Pons (tissue), 1 donor: Measurements from ENCODE around the gene FEM1C.
"Not testable (repeated sequence)": the region's sequence is repeated elsewhere in the genome, so short reads cannot be mapped to it uniquely, and the experiment has no call there.

Experiments
- DNase-seq: peaks from one replicate; pipeline ENCODE4 v3.0.0-alpha.2; 2016; ENCODE audit warnings: low spot score

The FEM1C gene

DNA sequence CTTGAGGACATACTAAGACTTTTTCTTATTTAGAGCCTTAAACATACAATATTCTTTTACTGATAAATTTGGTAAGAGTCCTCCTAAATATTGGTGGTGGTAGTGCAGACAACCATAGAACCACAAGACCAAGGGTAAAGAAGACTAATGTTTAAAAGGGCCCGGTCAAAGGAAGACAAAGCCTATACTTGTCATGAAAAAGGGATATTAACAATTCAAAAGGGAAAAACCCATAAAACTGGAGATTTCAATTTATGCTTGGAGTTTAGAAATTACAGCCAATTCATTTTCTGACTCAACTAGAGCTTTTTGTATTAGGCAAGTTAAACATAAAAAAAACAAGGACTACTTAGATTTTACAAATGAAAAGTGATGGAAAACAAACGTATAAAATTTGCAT, 24.4 kb downstream of the FEM1C start:
- DNase-seq: no peak

DNA sequence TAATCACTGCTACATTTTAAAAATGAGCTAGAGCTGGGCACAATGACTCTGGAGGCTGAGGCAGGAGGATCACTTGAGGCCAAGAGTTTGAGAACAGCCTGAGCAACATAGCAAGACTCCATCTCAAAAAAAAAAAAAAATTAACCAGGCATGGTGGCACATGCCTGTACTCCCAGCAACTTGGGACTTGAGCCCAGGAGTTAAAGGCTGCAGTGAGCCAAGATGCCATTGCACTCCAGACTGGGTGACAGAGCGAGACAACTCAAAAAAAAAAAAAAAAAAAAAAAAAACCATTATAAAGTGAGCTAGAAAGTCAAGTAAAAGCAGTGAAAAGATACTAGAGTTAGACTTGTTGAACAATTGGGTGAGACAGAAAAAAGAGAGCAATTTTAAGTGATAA, 28.2 kb downstream of the FEM1C start:
- DNase-seq: no peak

DNA sequence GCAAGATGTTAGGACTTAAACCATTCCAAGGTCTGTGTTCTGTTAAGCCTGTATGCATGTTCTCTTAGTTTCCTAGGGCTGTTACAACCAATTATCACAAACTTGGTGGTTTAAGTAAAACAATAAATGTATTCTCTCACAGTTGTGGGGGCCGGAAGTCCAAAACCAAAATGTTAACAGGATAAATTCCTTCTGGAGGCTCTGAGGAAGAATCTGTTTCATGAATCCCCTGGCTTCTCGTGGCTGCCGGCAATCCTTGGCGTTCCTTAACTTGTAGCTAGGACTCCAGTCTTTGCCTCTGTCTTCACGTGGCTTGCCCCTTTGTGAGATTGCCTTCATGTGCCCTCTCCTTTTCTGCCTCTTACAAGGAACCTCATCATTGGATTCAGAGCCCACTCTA, 30.4 kb downstream of the FEM1C start:
- no peak for DNase-seq

DNA sequence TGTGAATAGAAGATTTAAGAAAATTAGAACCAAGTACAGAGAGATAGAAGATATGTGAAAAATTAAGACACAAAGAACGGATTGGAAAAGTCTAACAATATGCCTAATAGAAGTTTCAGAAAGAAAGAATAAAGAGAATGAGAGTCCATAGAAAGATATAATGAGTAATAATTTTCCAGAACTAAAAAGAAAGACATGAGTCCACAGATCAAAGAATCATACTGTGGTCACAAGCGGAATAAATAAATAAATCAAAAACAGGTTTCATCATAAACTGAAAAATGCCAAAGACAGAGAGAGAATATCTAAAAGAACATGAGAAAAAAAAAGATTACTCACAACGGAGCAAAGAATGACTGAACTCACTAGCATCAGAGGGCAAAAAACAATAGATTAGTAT, 32.9 kb downstream of the FEM1C start:
- DNase-seq: no peak

DNA sequence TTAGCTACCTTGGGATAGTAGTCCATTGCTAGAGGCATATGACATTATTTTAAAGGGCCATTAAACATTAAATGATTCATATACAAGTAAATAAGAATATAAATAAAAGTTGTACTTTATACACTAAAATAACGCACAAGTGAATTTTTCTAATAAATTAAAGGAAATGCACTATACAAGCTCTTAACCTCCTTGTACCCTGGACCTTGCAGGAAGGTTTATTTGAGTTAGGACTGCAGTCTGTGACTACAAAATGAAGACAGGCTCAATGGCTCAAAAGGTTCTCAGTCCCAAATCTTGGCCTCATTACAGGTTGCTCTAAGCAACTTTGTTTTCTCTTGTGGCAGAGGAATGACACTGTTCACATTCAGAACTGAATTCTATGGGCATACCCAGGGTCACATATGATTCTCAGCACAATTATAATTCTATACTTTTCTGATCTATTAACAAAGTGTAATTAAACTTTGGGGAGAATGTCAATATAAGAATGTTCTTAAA, 34.4 kb downstream of the FEM1C start:
- peak; percentile 37 for DNase-seq

DNA sequence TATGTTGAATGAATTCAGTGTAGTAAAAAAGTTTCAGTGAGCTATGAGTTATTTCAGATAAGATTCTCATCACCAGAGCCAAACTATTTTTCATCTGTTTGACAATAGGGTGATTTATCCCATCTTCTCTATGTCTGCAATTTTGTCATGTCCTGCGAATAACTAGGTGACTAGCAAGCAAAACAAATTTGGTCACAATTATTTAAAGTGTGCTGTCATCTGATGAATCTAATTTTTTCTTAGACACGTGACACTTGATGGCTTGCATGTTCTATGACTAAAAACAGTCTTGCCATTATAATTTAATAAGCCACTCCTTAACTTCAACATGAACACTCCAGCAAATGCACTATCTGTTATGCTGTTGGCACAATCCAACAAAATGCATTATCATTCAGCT, 35.0 kb downstream of the FEM1C start:
- DNase-seq: no peak

DNA sequence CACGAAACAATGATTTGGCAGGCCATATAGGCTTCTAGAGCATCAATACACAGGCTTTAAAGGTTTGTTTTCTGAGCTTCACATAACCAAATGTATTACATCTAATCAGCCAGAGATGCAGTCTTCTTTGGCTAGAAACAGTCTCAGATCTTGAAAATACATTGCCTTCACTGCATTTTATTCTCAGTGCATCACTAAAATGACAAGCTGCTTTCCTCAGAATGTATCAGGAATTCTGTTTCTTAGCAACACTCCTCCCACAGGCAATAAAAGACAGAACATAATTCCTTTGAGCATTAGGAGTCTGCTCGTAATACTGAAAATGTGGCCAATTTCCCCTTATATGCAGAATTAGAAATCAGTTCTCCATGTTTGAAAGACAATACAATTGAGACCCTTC, 36.9 kb downstream of the FEM1C start:
- no peak for DNase-seq

DNA sequence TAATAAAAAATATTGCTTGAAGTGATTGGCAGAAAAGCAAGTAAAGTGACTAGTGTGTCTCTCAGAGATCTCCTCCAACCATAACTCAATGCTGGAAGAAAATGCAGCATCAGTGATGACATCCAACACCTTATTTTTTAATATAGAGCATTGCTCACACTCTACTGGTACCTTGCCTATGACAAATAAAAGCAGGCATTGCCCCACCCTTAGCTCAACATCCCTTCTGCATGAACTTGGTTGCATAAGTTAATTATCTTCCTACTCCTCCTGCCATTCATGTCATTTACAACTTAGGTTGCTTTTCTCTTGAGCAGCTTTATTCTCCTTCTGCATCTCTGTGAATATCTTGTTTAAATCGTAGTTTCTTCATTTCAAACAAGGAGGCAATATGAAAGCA, 41.2 kb downstream of the FEM1C start:
- DNase-seq: no peak

DNA sequence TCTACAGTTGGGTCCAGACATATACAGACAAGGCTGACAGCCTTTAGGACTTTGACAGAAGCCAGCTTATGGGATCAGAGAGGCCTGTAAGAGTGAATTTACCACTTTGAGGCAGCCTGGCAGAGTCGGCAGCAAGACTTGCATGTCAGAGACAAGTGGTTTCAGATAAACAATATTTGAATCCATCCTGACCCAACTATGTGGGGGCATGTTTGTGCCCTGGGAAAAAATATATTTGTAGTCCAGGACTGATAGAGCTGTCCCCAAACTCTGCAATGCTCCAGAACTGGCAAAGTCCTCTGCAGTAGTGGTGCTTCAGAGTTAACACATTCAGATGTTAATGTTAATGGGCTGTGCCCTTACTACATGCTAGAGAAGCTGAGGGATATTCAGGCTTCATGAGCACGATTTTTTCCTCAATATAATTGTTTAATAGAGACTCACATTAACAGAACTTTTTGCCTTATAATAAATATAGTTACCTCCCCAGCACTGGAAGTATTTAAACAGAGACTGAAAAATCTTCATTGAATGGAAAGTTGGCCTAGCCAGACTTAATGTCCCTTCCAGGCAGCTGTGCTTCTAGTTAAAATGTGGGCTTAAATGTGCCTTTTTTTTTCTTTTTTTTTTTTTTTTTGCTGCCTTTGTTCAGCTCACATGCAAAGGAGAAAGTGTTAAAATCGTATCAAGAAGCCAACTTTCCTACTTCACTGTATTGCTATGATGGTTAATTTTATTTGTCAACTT, 42.9 kb downstream of the FEM1C start:
- DNase-seq: no peak

DNA sequence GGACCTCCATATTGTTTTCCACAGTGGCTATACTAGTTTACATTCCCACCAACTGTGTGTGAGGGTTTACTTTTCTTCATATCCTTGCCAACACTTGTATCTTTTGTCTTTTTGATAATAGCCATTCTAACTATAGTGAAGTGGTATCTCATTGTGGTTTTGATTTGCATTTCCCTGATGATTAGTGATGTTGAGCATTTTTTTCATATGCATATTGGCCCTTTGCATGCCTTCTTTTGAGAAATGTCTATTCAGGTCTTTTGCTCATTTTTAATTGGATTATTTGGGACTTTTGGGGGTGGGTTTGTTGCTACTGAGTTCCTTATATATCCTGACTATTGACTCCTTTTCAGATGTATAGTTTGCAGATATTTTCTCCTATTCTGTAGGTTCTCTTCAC, 44.4 kb downstream of the FEM1C start:
- DNase-seq: no peak

DNA sequence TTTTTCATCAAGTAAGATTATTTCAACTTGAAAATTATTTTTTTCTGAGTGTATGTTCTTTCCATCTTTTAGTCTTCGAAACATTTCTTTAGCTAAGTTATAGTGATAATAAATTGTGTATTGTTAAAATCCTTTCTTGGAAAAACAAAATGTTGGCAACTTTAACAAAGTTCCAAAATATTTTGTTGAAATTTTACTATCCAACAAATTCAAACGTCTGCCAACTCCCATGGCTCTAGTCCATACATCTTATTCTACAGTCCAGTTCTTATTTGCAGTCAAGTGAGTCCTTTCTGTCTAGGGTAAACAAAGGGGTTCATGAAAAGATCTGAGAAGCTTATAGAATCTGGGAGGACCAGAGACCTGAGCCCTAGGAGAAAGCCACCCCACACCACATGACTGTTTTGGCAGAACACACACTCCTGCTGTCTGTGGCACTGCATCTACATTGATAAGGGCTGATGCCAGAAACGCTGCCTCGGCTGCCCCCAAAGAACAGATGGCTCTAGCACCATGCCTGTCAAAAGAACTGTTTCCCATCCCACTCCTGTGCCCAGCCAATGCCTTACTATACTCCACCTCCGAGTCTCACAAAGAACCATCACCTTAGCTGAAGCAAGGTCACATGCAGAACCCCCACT, 47.5 kb downstream of the FEM1C start:
- DNase-seq: no peak

DNA sequence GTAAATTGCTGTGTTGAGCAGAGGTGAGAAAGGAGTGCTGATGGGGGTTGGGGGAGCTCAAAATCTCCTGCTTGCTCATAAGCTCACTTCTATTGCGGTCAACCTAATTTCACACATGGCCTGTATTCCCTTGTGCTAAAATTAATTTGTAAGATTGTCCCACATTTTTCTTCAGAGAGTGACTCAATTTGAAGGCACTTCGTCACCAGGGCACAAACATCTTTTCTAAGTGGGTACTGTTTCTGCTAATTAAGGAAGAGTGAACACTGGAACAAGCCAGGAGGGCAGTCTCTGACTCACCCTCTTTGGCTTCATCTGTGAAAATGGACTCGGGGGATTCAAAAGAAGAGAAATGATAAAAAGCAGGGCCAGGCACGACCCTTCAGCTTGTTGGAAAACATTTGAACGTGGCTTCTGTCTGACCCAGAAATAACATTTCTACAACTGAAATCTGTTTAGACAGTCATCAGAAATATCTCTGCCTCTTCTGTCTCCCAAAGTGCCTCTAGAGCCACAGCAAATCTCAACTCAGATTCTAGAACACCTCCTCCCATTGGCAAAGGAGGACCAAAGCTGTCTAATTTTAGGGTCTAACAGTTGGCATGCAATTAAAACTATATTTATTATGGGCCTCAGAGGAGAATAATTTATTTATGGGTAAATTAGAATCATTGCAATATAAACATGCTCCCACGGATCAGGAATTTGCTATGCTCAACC, 49.8 kb downstream of the FEM1C start:
- no peak for DNase-seq

DNA sequence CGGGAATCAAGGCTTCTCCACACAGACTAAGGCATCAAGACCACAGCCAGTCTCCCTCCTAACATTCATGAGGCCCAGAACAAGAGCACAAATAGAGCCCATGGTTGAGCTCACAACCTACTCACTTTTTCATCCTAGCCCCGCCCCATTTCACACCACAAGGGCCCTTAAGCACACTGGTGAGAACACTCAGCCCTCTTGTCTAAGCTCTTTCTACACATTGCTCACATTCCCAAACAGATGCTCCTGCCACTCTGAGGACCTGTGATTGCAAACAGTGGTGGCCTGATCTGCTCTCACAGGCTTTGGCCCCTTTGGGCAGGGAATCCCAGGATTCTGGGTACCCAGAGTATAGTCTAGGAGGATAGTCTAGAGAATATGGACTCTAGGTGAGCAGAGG, 54.0 kb downstream of the FEM1C start:
- no peak for DNase-seq

DNA sequence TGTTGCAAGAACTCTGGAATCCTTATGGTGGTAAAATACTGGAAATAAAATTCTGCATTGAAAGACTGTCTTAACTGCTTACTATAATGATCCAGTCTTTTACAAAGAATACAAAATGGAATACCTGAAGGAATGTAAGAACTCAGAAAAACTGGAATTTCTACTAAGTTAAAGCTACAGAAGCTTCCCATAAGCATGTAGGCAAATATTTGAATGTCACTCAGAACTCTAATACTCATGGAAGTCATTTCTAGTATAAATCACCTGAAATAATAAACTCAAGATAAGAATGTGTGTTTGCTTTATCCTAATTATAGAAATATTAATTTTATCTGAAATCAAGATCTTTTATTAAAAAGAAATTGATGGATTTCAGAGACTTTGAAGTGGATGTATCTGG, 54.8 kb downstream of the FEM1C start:
- DNase-seq: no peak

DNA sequence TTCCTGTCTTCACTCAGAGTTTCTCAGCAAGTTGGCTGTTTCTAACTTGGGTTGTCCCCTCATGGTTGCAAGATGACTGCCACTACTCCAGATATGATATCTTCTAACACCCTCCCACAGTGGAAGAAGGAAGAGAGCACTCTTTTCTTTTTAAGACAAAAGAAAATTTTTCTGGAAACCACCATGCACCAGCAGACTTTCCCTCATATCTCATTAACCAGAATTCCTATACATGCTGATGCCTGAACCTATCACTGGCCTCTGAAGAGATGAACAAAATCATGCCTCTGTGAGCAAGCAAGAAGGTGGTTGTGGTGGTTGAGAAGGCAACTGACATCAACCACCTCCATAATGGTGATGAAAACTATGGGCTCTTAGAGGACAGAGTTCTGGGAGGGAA, 56.8 kb downstream of the FEM1C start:
- no peak for DNase-seq

DNA sequence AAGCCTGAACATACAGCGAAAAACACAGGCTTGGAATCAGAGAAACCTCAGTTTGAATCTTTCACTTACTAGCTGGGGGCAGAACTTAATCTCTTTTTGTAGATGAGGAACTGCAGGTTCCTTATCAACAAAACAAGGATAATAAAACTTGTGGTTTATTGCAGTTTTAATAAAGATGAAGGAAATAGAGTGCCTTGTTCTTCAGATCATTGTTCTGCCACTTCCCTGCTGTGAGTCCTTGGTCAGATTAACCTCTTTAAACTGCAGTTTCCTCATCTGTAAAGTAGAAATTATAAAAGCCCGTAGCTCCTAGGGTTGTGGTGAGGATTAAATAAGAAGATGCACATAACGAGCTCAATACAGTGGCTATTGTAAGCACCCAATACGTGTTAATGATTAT, 57.4 kb downstream of the FEM1C start:
- DNase-seq: no peak

DNA sequence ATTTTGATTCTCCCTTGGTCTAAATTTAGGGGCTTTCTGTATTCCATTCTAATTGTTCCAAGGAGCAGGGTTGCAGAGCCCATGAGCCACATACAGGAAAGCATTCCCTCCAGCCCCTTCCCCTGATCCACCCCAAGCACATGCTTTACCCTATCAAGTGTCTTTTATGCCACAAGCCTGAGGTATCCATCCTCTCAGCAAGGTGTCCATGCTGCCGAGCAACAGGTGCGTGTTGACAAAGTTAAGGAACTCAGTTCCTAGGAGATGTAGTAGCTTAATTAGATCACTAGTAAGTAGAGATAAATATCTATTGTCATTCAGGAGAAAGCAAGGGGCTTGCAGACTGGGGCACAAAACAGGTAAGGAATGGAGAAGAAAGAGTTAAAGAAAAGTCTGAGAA, 57.8 kb downstream of the FEM1C start:
- no peak for DNase-seq

DNA sequence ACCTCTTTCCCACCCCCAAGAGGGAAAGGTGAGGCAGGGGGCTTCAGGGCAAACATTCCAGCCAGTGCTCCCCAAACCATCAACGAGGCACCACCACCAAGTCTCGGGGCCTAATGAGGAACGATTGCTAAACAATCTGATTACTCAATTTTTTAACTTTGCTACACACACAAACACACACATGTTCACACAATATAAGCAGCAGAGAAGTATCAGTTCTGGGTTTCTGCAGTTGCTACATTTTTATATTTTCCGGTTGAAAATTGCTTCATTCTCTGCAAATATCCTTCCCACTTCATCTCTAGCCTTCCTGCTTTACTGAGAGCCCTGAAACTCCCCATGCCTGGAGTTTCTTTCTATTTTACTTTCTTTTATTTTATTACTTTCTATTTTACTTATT, 60.2 kb downstream of the FEM1C start:
- DNase-seq: no peak

DNA sequence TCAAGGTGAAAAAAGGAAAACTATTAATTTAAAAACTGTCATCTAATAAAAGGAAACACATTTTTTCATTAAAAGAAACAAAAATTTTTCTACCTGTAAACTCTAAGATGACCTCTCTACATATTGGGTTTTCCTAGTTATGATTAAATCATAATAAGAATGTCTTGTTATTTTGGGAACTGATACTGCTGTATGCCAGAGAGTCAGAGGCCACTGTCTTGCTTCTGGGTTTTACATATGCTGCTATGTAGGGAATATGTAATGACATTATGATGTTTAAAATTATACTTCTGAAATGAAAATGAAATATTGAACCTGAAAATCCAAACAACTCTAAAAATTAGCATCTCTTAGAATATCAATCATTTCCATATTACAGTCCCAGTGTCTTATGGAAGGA, 63.7 kb downstream of the FEM1C start:
- no peak for DNase-seq

DNA sequence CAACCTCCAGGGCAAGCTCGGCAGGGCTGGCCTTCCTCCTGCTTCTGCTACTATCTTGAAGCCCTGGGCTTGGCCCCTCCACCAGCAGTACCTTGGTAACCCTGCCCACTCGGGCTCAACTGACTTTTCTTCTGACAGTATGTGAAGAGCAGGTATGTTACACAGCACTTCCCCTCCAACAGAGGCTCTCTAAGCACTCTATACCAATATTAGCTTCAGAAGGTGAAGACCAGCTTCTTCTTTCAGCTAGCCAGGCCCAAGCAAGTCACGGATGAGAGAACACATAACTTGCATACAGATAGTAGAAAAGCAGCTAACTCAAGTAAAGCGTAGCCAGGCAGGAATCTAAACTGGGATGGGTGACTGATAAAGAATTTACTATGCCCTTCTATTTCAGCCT, 64.3 kb downstream of the FEM1C start:
- DNase-seq: no peak

DNA sequence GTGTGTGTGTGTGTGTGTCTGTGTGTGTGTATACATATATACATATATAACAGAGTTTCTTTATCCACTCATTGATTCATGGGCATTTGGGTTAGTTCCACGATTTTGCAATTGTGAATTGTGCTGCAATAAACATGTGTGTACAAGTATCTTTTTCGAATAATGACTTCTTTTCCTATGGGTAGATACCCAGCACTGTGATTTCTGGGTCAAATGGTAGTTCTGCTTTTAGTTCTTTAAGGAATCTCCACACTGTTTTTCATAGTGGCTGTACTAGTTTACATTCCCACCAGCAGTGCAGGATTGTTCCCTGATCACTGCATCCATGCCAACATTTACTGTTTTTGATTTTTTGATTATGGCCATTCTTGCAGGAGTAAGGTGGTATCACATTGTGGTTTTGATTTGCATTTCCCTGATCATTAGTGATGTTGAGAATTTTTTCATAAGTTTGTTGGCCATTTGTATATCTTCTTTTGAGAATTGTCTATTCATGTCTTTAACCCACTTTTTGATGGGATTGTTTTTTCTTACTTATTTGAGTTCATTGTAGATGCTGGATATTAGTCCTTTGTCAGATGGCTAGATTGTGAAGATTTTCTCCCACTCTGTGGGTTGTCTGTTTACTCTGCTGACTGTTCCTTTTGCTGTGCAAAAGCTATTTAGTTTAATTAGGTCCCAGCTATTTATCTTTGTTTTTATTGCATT, 65.3 kb downstream of the FEM1C start:
- DNase-seq: not testable (repeated sequence)

DNA sequence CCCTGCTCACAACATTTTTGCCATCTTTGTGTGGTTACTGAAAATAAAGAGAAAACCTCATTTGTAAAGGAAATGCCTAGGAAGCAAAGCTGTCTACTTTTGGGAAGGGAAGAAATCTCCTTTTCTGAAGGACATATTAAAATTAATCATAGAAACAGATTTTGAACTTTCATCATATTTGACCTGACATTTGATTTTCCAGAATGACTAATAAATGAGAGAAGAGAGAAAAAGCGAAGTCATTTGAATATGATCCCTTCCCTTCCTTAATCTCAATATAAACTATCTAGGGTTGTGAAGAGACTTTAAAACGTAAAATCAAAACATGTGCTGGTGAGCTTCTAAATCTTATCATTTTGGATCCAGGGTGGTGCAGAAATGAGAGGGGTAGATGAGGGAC, 66.3 kb downstream of the FEM1C start:
- no peak for DNase-seq

DNA sequence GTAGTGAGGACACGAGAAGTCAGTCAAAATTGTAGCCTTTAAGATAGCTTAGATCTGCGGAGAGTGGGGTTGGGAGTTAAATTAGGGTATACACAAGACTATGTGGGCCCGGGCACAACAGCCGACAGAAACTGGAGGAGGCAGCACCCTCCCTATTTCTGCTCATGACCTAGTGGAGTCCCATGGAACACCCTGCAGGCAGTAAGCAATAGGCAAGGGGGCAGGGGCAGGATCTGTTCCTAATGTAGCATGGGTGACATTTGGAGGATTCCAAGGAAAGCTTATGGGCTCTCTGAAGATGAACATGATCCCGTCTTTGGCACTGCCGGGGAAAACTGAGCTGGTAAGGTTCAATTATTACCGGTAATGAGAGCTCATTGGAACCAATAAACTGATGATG, 67.0 kb downstream of the FEM1C start:
- DNase-seq: no peak
